ENCODE results near the gene TPH2. TPM values are rescaled to one million over a fixed set of nuclear protein-coding genes. Genes with fewer than 3 reads are reported as not detected.

Gene TPH2
- total and polyA plus RNA-seq, 2 of the 4 experiments (the other 2 are of a cell fraction), result not detected

DNA sequence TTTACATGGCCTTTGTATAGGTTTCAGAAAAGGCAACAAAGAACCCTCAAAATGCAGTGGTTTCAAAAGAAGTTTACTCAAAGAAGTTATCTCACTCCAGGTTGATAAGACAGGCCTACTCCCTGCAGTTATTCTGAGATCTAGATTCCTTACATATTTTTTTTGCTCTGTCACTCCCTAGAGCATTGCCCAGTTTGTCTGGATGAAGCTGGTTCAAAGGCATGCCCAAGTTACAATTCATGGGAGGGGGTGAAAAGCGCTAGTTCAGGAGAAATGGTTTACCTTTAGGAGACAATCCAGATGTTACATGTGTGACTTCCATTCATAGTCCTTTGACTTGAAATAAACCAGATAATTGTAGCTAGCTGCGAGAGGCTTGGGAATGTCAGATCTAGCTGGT lies 115.0 kb downstream of the TPH2 start:
- Histone ChIP-seq H4K91ac (ENCODE audit: insufficient read depth, low read depth, low read length) (no peak overlapping the region), H3K4me2 (ENCODE audit: low read depth, low read length) (no peak overlapping the region), H3K56ac (ENCODE audit: extremely low read depth, insufficient read depth, low read length) (no peak overlapping the region), H3K27me3 (ENCODE audit: control insufficient read depth, insufficient read depth, low read length) (peaks cover 2% of the 10 kb centered on the region; the same call in 1 of the 2 replicates), H3K9me1 (ENCODE audit: insufficient read depth, low read length) (no peaks in the 10 kb centered on the region), H2BK5ac (ENCODE audit: low read depth, low read length, poor library complexity, severe bottlenecking) (no peak overlapping the region), H2AK5ac (ENCODE audit: low read depth, low read length) (no peak overlapping the region), H3K9me3 (ENCODE audit: control insufficient read depth, insufficient read depth, low read length) (no peaks in the 10 kb centered on the region), H4K5ac (ENCODE audit: low read depth, low read length) (no peak overlapping the region), H4K20me1 (ENCODE audit: insufficient read depth, low read length) (no peaks in the 10 kb centered on the region), H3K4ac (ENCODE audit: low read depth, low read length) (no peak overlapping the region), H4K8ac (ENCODE audit: low read depth in 2 of 2, low read length in 2 of 2) (no peak overlapping the region), H3K14ac (replicated peaks; ENCODE audit: low read depth, low read length) (no peak overlapping the region), H3K4me3 (ENCODE audit: insufficient read depth, low read depth, low read length) (no peak overlapping the region), H3K18ac (ENCODE audit: low read depth, low read length) (peak overlapping the region; percentile 36; the same call in 1 of the 2 replicates), H2AK9ac (replicated peaks; ENCODE audit: low read depth, low read length, poor library complexity) (no peak overlapping the region), H3K79me1 (ENCODE audit: low read depth in 1 of 2, low read length in 2 of 2) (no peaks in the 10 kb centered on the region), H2BK20ac (ENCODE audit: low read depth, low read length) (no peak overlapping the region), H3K4me1 (ENCODE audit: control insufficient read depth, insufficient read depth, low read length) (peaks cover 4% of the 10 kb centered on the region; the same call in 1 of the 2 replicates), H2BK15ac (ENCODE audit: low read depth, low read length) (no peak overlapping the region), H3K27ac (ENCODE audit: insufficient read depth, low read length) (no peak overlapping the region), H2BK120ac (ENCODE audit: low read depth, low read length) (no peak overlapping the region), H3K23ac (ENCODE audit: low read depth, low read length) (no peak overlapping the region), H2AFZ (replicated peaks; ENCODE audit: low read length, poor library complexity) (no peak overlapping the region), H3K9ac (ENCODE audit: low read depth, low read length) (no peak overlapping the region), H3K36me3 (ENCODE audit: control insufficient read depth, insufficient read depth, low read length) (no peaks in the 10 kb centered on the region)
- TF ChIP-seq RCOR1 (IDR thresholded peaks at IDR 0.05; ENCODE audit: insufficient replicate concordance, low read length) (no peak), SMC3 (IDR thresholded peaks at IDR 0.05; ENCODE audit: low read depth, low read length) (no peak), MAFK (IDR thresholded peaks at IDR 0.05; ENCODE audit: low read depth, low read length) (no peak), BHLHE40 (IDR thresholded peaks at IDR 0.05; ENCODE audit: low read depth, low read length) (no peak), NFE2L2 (IDR thresholded peaks at IDR 0.05; ENCODE audit: low read depth, low read length) (no peak), RFX5 (IDR thresholded peaks at IDR 0.05; ENCODE audit: low read depth, low read length) (no peak), RAD21 (IDR thresholded peaks at IDR 0.05; ENCODE audit: low read length) (no peak), POLR2A (IDR thresholded peaks at IDR 0.05; ENCODE audit: low read depth, low read length) (no peak), MXI1 (IDR thresholded peaks at IDR 0.05; ENCODE audit: borderline replicate concordance, low read depth, low read length) (no peak), CHD1 (IDR thresholded peaks at IDR 0.05; ENCODE audit: low read depth, low read length) (no peak), MAZ (IDR thresholded peaks at IDR 0.05; ENCODE audit: borderline replicate concordance, low read depth, low read length) (no peak)
- TF ChIP-seq, protein P1, sequence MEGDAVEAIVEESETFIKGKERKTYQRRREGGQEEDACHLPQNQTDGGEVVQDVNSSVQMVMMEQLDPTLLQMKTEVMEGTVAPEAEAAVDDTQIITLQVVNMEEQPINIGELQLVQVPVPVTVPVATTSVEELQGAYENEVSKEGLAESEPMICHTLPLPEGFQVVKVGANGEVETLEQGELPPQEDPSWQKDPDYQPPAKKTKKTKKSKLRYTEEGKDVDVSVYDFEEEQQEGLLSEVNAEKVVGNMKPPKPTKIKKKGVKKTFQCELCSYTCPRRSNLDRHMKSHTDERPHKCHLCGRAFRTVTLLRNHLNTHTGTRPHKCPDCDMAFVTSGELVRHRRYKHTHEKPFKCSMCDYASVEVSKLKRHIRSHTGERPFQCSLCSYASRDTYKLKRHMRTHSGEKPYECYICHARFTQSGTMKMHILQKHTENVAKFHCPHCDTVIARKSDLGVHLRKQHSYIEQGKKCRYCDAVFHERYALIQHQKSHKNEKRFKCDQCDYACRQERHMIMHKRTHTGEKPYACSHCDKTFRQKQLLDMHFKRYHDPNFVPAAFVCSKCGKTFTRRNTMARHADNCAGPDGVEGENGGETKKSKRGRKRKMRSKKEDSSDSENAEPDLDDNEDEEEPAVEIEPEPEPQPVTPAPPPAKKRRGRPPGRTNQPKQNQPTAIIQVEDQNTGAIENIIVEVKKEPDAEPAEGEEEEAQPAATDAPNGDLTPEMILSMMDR (conservative IDR thresholded peaks at IDR 0.05; ENCODE audit: low read depth, low read length), result no peak
- TF ChIP-seq, protein P2, sequence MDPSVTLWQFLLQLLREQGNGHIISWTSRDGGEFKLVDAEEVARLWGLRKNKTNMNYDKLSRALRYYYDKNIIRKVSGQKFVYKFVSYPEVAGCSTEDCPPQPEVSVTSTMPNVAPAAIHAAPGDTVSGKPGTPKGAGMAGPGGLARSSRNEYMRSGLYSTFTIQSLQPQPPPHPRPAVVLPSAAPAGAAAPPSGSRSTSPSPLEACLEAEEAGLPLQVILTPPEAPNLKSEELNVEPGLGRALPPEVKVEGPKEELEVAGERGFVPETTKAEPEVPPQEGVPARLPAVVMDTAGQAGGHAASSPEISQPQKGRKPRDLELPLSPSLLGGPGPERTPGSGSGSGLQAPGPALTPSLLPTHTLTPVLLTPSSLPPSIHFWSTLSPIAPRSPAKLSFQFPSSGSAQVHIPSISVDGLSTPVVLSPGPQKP (IDR thresholded peaks at IDR 0.05; ENCODE audit: borderline replicate concordance, low read depth, low read length), result no peak
- TF ChIP-seq, protein P3, sequence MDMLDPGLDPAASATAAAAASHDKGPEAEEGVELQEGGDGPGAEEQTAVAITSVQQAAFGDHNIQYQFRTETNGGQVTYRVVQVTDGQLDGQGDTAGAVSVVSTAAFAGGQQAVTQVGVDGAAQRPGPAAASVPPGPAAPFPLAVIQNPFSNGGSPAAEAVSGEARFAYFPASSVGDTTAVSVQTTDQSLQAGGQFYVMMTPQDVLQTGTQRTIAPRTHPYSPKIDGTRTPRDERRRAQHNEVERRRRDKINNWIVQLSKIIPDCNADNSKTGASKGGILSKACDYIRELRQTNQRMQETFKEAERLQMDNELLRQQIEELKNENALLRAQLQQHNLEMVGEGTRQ (IDR thresholded peaks at IDR 0.05; ENCODE audit: low read depth, low read length), result no peak
- no peak for DNase-seq
- BruUV-seq (replicated peaks), result no TSS peak
- dilution Hi-C loops (cut with HindIII; ENCODE audit: low sequenced_read_pairs, unreplicated experiment), result no loop called here
- peak; percentile 44 for ATAC-seq (ENCODE audit: low read depth)
- ChIA-PET POLR2A (ENCODE audit: unreplicated experiment) (no interaction called here), CTCF (no interaction called here)
- intact Hi-C loops (cut with micrococcal nuclease), result no loop called here
- in situ Hi-C loops (cut with MboI; ENCODE audit: low sequenced_read_pairs), result no loop called here
- 0% methylated on average over 1 of the region's 2 CpGs; no CpG with 5 or more reads in 1 of the 2 experiments for WGBS, 2 experiments (ENCODE audit: extremely low coverage in 2 of 2, insufficient read length in 1 of 2)
